Measurements from ENCODE around the gene DSTYK.
"Not testable (repeated sequence)": the region's sequence is repeated elsewhere in the genome, so short reads cannot be mapped to it uniquely, and the experiment has no call there.

The DSTYK gene

GRCh38 chr1:205158048-205158616 is 53.4 kb downstream of the DSTYK start:
- H3K9me3 ChIP-seq (ENCODE audit: insufficient read depth, low read depth, low read length) = peaks cover 20% of the 10 kb centered on the region
- no peaks in the 10 kb centered on the region for H3K4me1 ChIP-seq (ENCODE audit: insufficient read depth, low read length)
- H3K27me3 ChIP-seq (ENCODE audit: insufficient read depth, low read length) = no peaks in the 10 kb centered on the region
- H3K36me3 ChIP-seq (ENCODE audit: insufficient read depth, low read depth, low read length) = peaks cover 85% of the 10 kb centered on the region
- H3K4me3 ChIP-seq (ENCODE audit: low read length) = no peak overlapping the region
- H3K9ac ChIP-seq (ENCODE audit: low read depth, low read length) = no peak overlapping the region
- H3K27ac ChIP-seq (ENCODE audit: low read length) = no peak overlapping the region

- not testable (repeated sequence) for H3K4me1 ChIP-seq (ENCODE audit: insufficient read depth, low read length); H3K27ac ChIP-seq (ENCODE audit: low read length); H3K27me3 ChIP-seq (ENCODE audit: insufficient read depth, low read length); H3K4me3 ChIP-seq (ENCODE audit: low read length); H3K9ac ChIP-seq (ENCODE audit: low read depth, low read length)
- Histone ChIP-seq H3K9me3 (ENCODE audit: insufficient read depth, low read depth, low read length) (peaks cover 20% of the 10 kb centered on the region), H3K36me3 (ENCODE audit: insufficient read depth, low read depth, low read length) (peaks cover 70% of the 10 kb centered on the region)
Measured at GRCh38 chr1:205155665-205156377, 55.7 kb downstream of the DSTYK start.

GRCh38 chr1:205152505-205152904 is 59.0 kb downstream of the DSTYK start:
- H3K36me3 ChIP-seq (ENCODE audit: insufficient read depth, low read depth, low read length) = peaks cover 57% of the 10 kb centered on the region
- H3K27ac ChIP-seq (ENCODE audit: low read length) = no peak overlapping the region
- no peaks in the 10 kb centered on the region for H3K27me3 ChIP-seq (ENCODE audit: insufficient read depth, low read length)
- H3K9me3 ChIP-seq (ENCODE audit: insufficient read depth, low read depth, low read length) = peaks cover 20% of the 10 kb centered on the region
- H3K4me1 ChIP-seq (ENCODE audit: insufficient read depth, low read length) = no peaks in the 10 kb centered on the region
- H3K9ac ChIP-seq (ENCODE audit: low read depth, low read length) = no peak overlapping the region
- no peak overlapping the region for H3K4me3 ChIP-seq (ENCODE audit: low read length)

- H3K27me3 ChIP-seq (ENCODE audit: insufficient read depth, low read length) = no peaks in the 10 kb centered on the region
- peaks cover 5% of the 10 kb centered on the region for H3K9me3 ChIP-seq (ENCODE audit: insufficient read depth, low read depth, low read length)
- H3K4me1 ChIP-seq (ENCODE audit: insufficient read depth, low read length) = no peaks in the 10 kb centered on the region
- H3K36me3 ChIP-seq (ENCODE audit: insufficient read depth, low read depth, low read length) = peaks cover 48% of the 10 kb centered on the region
- H3K4me3 ChIP-seq (ENCODE audit: low read length) = no peak overlapping the region
- no peak overlapping the region for H3K27ac ChIP-seq (ENCODE audit: low read length)
- no peak overlapping the region for H3K9ac ChIP-seq (ENCODE audit: low read depth, low read length)
Measured at GRCh38 chr1:205150651-205151428, 60.7 kb downstream of the DSTYK start.

- Histone ChIP-seq H3K4me3 (ENCODE audit: low read length) (no peak overlapping the region), H3K4me1 (ENCODE audit: insufficient read depth, low read length) (peaks cover 5% of the 10 kb centered on the region; the same call in 1 of the 2 replicates), H3K9ac (ENCODE audit: low read depth, low read length) (no peak overlapping the region), H3K9me3 (ENCODE audit: insufficient read depth, low read depth, low read length) (no peaks in the 10 kb centered on the region), H3K27ac (ENCODE audit: low read length) (no peak overlapping the region), H3K36me3 (ENCODE audit: insufficient read depth, low read depth, low read length) (peaks cover 27% of the 10 kb centered on the region), H3K27me3 (ENCODE audit: insufficient read depth, low read length) (no peaks in the 10 kb centered on the region)
Measured at GRCh38 chr1:205147191-205147835, 64.2 kb downstream of the DSTYK start.

- Histone ChIP-seq H3K27ac (ENCODE audit: low read length) (no peak overlapping the region), H3K9ac (ENCODE audit: low read depth, low read length) (no peak overlapping the region), H3K27me3 (ENCODE audit: insufficient read depth, low read length) (no peaks in the 10 kb centered on the region), H3K9me3 (ENCODE audit: insufficient read depth, low read depth, low read length) (no peaks in the 10 kb centered on the region), H3K36me3 (ENCODE audit: insufficient read depth, low read depth, low read length) (peaks cover 16% of the 10 kb centered on the region), H3K4me1 (ENCODE audit: insufficient read depth, low read length) (peaks cover 5% of the 10 kb centered on the region; the same call in 1 of the 2 replicates), H3K4me3 (ENCODE audit: low read length) (no peak overlapping the region)
Measured at GRCh38 chr1:205144751-205145150, 66.8 kb downstream of the DSTYK start.

DNA sequence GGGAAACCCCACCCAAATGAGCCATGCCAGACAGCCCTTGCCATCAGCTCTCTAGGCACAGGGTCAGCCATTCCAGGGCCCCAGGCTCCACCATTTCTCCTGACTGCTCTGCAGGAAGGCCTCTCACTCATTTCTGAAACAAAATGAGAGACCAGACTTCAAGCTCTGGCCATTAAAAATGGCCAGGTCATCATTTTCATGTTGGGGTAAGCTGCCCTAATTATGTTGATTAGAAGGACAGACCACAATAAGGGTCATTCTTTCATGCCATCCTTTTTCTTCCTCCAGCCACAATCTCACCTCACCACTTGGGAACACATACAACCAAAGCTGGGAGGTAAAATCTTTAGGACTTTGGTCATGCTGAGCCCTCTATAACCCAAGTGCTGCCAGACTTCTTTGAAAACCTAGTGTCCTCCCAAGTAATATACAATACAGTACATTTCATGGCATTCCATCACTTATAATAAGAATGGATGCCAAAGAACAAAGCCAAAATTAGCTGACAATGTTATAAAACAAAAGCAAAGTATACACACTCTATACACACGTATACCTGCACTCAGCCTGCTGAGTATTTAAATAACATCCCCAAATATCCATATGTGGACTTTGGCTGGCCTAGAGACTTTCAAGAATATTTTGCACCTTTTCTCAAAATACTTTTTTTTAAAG is 67.3 kb downstream of the DSTYK start:
- no peaks in the 10 kb centered on the region for H3K27me3 ChIP-seq (ENCODE audit: insufficient read depth, low read length)
- peaks cover 5% of the 10 kb centered on the region; the same call in 1 of the 2 replicates for H3K4me1 ChIP-seq (ENCODE audit: insufficient read depth, low read length)
- no peak overlapping the region for H3K4me3 ChIP-seq (ENCODE audit: low read length)
- H3K9me3 ChIP-seq (ENCODE audit: insufficient read depth, low read depth, low read length) = no peaks in the 10 kb centered on the region
- H3K9ac ChIP-seq (ENCODE audit: low read depth, low read length) = no peak overlapping the region
- H3K36me3 ChIP-seq (ENCODE audit: insufficient read depth, low read depth, low read length) = peaks cover 11% of the 10 kb centered on the region
- no peak overlapping the region for H3K27ac ChIP-seq (ENCODE audit: low read length)

- no peaks in the 10 kb centered on the region for H3K9me3 ChIP-seq (ENCODE audit: insufficient read depth, low read depth, low read length)
- no peak overlapping the region for H3K9ac ChIP-seq (ENCODE audit: low read depth, low read length)
- H3K27me3 ChIP-seq (ENCODE audit: insufficient read depth, low read length) = no peaks in the 10 kb centered on the region
- no peak overlapping the region for H3K4me3 ChIP-seq (ENCODE audit: low read length)
- H3K36me3 ChIP-seq (ENCODE audit: insufficient read depth, low read depth, low read length) = peaks cover 4% of the 10 kb centered on the region
- peaks cover 8% of the 10 kb centered on the region for H3K4me1 ChIP-seq (ENCODE audit: insufficient read depth, low read length)
- no peak overlapping the region for H3K27ac ChIP-seq (ENCODE audit: low read length)
Measured at GRCh38 chr1:205142102-205142469, 69.4 kb downstream of the DSTYK start.

DNA sequence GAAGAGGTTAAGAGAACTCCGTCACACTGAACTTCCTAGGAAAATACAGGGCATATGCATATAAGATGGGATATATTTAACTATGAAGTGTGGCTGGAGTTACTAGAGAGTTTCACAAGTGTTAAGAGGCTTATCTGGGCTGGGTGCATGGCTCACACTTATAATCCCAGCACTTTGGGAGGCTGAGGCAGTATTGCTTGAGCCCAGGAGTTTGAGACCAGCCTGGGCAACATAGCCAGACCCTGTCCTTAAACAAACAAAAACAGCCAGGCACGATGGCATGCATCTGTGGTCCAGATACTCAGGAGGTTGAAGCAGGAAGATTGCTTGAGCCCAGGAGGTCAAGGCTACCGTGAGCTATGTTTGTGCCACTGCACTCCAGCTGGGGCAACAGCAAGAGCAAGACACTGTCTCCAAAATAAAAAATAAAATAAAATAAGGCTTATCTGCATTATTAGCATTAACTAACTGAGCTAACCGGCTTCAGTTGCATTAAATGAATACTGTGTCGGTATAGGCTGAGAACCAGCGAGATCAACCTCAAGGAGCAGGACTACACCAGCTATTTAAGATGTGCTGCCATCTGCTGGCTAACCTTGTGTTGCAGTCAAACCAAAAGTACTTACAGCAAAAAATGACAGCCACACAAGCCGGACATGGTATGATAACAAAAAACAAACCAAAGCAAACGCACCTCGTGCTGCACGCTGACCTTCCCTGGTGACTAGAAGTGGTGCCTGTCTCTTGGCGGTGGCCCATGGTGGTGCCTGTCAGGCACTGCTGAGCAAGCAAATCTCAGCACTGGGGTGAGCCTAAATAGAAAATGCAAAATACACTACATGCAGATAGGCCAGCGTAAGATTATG is 70.0 kb downstream of the DSTYK start:
- Histone ChIP-seq H3K27me3 (ENCODE audit: insufficient read depth, low read length) (no peaks in the 10 kb centered on the region), H3K36me3 (ENCODE audit: insufficient read depth, low read depth, low read length) (no peaks in the 10 kb centered on the region), H3K9me3 (ENCODE audit: insufficient read depth, low read depth, low read length) (no peaks in the 10 kb centered on the region), H3K4me3 (ENCODE audit: low read length) (no peak overlapping the region), H3K9ac (ENCODE audit: low read depth, low read length) (no peak overlapping the region), H3K4me1 (ENCODE audit: insufficient read depth, low read length) (peaks cover 8% of the 10 kb centered on the region), H3K27ac (ENCODE audit: low read length) (no peak overlapping the region)

GRCh38 chr1:205140113-205140512 is 71.4 kb downstream of the DSTYK start:
- no peaks in the 10 kb centered on the region for H3K27me3 ChIP-seq (ENCODE audit: insufficient read depth, low read length)
- no peak overlapping the region for H3K27ac ChIP-seq (ENCODE audit: low read length)
- H3K36me3 ChIP-seq (ENCODE audit: insufficient read depth, low read depth, low read length) = no peaks in the 10 kb centered on the region
- peaks cover 8% of the 10 kb centered on the region for H3K4me1 ChIP-seq (ENCODE audit: insufficient read depth, low read length)
- no peak overlapping the region for H3K9ac ChIP-seq (ENCODE audit: low read depth, low read length)
- H3K4me3 ChIP-seq (ENCODE audit: low read length) = no peak overlapping the region
- no peaks in the 10 kb centered on the region for H3K9me3 ChIP-seq (ENCODE audit: insufficient read depth, low read depth, low read length)

Data from iPS-20b (cell line).